ENCODE measurements around the gene LUZP1.

GRCh38 chr1:23126200-23126599, 42.5 kb downstream of the LUZP1 start:
- TF ChIP-seq CTCF (IDR thresholded peaks at IDR 0.05) (no peak), POLR2AphosphoS5 (IDR thresholded peaks at IDR 0.05) (no peak), POLR2A (IDR thresholded peaks at IDR 0.05) (no peak)

Data from gastroesophageal sphincter (tissue), 3 donors.